Activated CD4-positive, alpha-beta memory T cell treated with anti-CD3 and anti-CD28 coated beads, Interleukin-2, amount 10 ng/mL, durations not matched to agents 7 days and 5 days (primary cell): Measurements from ENCODE around the gene USP21. TPM values are rescaled to one million over a fixed set of nuclear protein-coding genes. Genes with fewer than 3 reads are reported as not detected.

Experiments
- CTCF ChIA-PET: fragments of 350-600 bp; sonication (Branson Sonifier 250); formaldehyde crosslinking; loops from one replicate; lab custom pipeline; 2021; ENCODE audit warnings: antibody characterized with exemption, inconsistent platforms; lab: Charles Lee
- POLR2A ChIA-PET: fragments of 350-600 bp; sonication (Branson Sonifier 250); formaldehyde crosslinking; loops from one replicate; lab custom pipeline; 2021; ENCODE audit warnings: antibody characterized with exemption; lab: Charles Lee
- DNase-seq: peaks from one replicate; pipeline ENCODE4 v3.0.0-alpha.2; 2020
- H3K27ac Mint-ChIP-seq: one replicate; pipeline ENCODE4 v1.8.0; 2021; ENCODE audit warnings: mild to moderate bottlenecking, mixed read lengths
- H3K27me3 Mint-ChIP-seq: one replicate; pipeline ENCODE4 v1.8.0; 2021; ENCODE audit warnings: mixed read lengths
- H3K36me3 Mint-ChIP-seq: one replicate; pipeline ENCODE4 v1.8.0; 2021; ENCODE audit warnings: low read depth, mixed read lengths
- H3K4me1 Mint-ChIP-seq: one replicate; pipeline ENCODE4 v1.8.0; 2021; ENCODE audit warnings: mixed read lengths
- H3K4me3 Mint-ChIP-seq: one replicate; pipeline ENCODE4 v1.8.0; 2021; ENCODE audit warnings: mild to moderate bottlenecking, mixed read lengths
- H3K9me3 Mint-ChIP-seq: one replicate; pipeline ENCODE4 v1.8.0; 2021; ENCODE audit warnings: mixed read lengths
- total RNA-seq, 2 experiments: library from RNA; stranded (reverse); gene quantifications; one replicate each; pipeline ENCODE4 v1.2.3, GENCODE V29; 2021

The USP21 gene
- total RNA-seq, 2 experiments from 2014 or later: 32.5 to 34.8 TPM

DNA sequence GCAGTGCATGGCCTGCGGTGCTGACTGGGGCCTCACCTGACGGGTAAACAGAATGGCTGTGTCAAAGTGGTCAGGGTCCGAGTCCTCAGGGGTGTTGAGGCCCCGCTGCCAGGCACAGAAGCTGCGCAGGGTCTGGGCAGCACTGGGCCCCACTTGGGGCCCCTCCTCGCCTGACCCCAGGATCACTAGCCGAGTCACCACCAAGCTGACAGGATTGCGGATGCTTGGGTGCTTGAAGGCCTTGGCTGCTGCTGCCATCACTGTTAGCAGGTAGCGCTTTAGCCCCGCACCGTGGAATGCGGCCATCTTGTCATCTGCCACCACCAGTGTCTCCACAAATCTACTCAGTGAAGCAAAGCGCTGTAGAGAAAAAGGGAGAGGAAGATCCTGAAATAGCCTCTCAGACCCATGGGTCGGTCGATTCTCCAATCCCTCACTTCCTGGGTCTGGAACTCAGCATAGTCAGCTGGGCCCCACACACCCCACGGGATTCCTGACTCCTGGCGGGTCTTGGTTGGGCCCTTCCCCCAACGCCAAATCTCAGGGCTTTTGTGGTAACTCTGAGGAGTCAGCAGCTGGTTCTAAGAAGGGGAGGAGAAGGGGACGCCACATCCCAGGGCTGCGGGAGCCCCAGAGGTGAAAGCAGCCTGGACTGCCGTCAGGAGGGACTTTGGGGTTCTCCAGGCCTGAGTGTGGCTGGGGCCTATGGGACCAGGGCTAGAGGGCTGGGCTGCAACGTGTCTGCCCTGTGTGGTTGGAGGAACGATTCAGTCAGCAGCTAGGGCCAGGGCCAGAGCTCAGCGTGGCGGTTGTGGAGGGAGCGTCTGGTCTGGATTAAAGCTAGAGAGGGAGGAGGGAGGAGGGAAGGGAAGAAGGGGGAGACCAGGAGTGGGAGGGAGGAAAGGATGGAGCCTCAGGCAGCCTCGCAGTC is 37.5 kb downstream of the USP21 start:
- ChIA-PET POLR2A (interaction anchor here (1.1 to 1.3 kb wide), 2 partner anchors 11 to 19 kb away, joined by 3 read pairs; no protein-coding TSS in a partner anchor), CTCF (interaction anchor here (1.2 kb wide), 2 partner anchors 14 to 29 kb away, joined by 3 to 4 read pairs; partner anchors contain the start of gene TOMM40L)
- H3K27me3 Mint-ChIP-seq: no peaks in the 10 kb centered on the region
- no peaks in the 10 kb centered on the region for H3K9me3 Mint-ChIP-seq
- H3K36me3 Mint-ChIP-seq: no peaks in the 10 kb centered on the region
- H3K27ac Mint-ChIP-seq: no peak overlapping the region
- no peak for DNase-seq
- H3K4me3 Mint-ChIP-seq: no peak overlapping the region
- peaks cover 70% of the 10 kb centered on the region for H3K4me1 Mint-ChIP-seq

DNA sequence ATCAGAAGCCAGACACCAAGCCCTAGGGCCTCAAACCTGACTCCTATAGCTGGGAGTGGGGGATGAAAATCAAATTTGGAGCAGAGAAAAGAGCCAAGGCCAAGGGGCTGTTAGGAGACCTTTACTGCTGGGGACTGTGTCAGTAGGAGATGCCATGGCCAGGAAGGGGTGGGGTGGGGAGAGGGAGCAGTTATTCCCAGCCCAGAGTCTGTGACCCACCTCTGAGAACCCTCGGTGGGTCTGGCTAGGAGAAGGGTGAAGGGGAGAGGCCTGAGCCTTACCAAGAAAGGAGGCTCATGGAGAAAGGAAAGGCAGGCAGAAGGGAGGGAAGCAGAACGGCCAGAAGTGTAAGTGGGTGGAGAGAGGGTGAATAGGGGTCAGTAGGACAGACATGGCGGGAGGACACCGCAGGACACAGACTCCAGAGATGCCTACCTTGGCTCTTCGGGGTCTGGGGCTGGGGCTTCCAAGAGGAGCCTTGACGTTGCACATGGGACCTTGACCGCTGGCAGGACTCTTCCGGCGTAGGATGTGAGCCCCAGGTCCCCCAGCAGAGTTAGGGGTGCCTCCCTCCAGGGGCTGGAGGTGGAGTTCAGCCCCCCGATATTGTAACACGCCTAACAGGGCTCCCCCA is 38.4 kb downstream of the USP21 start:
- Mint-ChIP-seq H3K4me1 (peaks cover 68% of the 10 kb centered on the region), H3K27ac (no peak overlapping the region)

DNA sequence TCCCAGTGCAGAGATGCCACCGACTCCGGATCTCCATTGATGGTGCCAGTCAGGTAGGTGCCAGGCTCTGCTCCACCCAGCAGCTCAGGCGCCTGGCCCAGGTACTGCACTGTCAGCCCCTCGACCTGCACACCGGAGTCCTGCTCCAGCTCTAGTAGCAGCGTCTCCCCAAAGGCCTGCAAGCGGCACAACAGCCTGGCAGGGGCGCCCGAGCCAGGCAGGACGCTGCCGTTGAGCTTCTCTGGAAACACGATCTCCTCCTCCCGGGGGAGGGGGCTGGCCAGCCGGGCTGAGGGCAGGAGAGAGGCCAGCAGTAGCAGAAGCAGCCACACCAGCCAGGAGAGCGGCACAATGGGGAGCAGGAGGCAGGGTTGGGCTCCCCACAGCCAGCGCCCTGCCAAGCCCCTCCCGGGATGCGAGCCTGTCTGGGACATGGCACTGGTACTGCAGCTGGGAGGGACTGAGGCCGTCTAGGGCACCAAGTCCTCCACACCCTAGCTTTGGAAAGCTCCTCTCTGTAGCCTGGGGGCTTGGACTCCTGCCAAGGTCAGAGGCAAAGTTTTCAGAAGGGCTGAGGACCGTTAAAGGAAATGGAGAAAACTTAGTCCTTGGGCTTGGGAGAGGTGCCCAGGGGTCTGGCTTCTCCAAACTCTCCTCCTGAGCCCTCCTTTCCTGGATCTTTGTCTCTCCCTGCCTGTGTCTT is 39.0 kb downstream of the USP21 start:
- Mint-ChIP-seq H3K9me3 (no peaks in the 10 kb centered on the region), H3K4me1 (peaks cover 67% of the 10 kb centered on the region), H3K27me3 (no peaks in the 10 kb centered on the region), H3K36me3 (peaks cover 9% of the 10 kb centered on the region), H3K4me3 (no peak overlapping the region), H3K27ac (no peak overlapping the region)
- ChIA-PET CTCF (interaction anchor here (1.1 to 1.3 kb wide), 2 partner anchors 27 to 32 kb away, joined by 3 to 4 read pairs; partner anchors contain the start of genes PPOX and TOMM40L), POLR2A (interaction anchor here (1.1 kb wide), 1 partner anchor 12 kb away, joined by 3 read pairs; no protein-coding TSS in a partner anchor)
- no peak for DNase-seq

More for the DNA sequence above, 38.4 kb downstream of the USP21 start:
- Mint-ChIP-seq H3K27me3 (no peaks in the 10 kb centered on the region), H3K36me3 (peaks cover 6% of the 10 kb centered on the region), H3K9me3 (no peaks in the 10 kb centered on the region), H3K4me3 (no peak overlapping the region)
- ChIA-PET CTCF (interaction anchor here (1.2 kb wide), 2 partner anchors 15 to 28 kb away, joined by 3 to 4 read pairs; partner anchors contain the start of gene TOMM40L), POLR2A (interaction anchor here (1.1 to 1.3 kb wide), 2 partner anchors 11 to 20 kb away, joined by 3 read pairs; no protein-coding TSS in a partner anchor)
- no peak for DNase-seq

DNA sequence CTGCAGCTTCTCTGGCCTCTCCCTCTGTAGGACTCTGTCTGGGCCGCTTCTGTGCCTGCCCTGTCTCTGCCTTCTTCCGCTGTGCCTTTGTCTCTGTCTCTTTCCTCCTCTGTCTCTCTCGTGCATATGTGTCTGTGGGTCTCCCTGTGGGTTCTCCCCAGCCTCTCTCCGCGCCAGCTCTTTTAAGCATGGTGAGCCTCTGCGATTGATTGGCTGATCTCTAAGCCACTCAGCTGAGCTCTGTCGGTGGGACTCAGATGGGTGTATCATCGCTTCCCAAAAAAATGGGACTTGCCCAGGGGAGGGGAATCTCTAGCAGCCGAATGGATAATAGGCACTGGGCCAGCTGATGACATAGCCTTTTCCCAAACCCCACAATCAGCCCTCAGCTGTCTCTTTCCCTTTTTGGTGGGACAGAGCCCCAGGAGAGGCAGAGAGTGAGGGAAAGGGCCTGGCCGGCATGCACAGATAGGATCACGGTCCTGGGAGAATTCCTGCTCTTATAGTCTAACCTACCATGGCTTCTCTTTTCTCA is 39.7 kb downstream of the USP21 start, which contains the start of gene ADAMTS4:
Gene ADAMTS4, minus strand, starts transcription at position 158 of the 535 bp plus-strand sequence. CDS start 427 bp downstream, outside the sequence.
- no peak within 1 kb of the TSS for H3K4me3 Mint-ChIP-seq
- H3K27ac Mint-ChIP-seq: peak within 1 kb of the TSS; percentile 96
- CTCF ChIA-PET: interaction anchor here (1.0 to 1.3 kb wide), 3 partner anchors 27 to 183 kb away, joined by 3 to 4 read pairs (median 4); partner anchors contain the start of genes PPOX and TOMM40L
- peaks cover 74% of the 10 kb centered on the region for H3K4me1 Mint-ChIP-seq
- no peaks in the 10 kb centered on the region for H3K27me3 Mint-ChIP-seq
- peaks cover 15% of the 10 kb centered on the region for H3K36me3 Mint-ChIP-seq
- DNase-seq: no peak
- H3K9me3 Mint-ChIP-seq: no peaks in the 10 kb centered on the region
- POLR2A ChIA-PET: no interaction called here

DNA sequence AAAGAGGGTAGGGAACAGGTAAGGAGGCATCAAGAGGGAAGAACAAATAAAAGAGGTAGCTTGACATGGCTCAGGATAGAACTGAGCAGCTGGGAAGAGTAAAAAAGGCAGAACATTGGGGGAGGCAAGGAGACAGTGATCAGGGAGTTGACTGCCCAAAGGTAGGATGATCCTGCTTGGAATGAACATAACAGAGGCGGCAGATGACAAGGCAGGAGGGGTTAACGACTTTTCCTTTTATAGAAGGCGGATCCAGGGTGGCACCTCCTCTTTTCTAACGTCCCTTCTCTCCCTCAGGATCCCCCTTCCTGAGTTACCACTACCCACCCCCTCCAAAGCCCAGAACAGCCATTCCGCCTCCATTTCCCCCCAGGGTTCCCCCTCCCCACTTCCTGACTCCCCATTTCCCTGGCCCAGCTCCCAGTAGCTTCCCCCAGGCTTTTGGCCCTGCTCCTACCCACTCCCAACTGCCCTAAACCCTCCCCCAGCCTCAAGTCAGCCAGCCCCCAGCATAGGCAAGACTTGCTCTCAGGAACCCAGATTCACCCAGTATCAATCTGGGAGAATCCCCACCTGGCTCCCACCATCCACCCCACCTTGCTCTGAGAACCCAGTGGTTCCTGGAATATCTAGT is 40.3 kb downstream of the USP21 start:
- H3K9me3 Mint-ChIP-seq: no peaks in the 10 kb centered on the region
- no peak overlapping the region for H3K4me3 Mint-ChIP-seq
- H3K36me3 Mint-ChIP-seq: peaks cover 22% of the 10 kb centered on the region
- peak overlapping the region; percentile 96 for H3K27ac Mint-ChIP-seq
- peaks cover 79% of the 10 kb centered on the region for H3K4me1 Mint-ChIP-seq
- ChIA-PET POLR2A (interaction anchor here (3.5 kb wide), 1 partner anchor 131 kb away, joined by 26 read pairs; the partner anchor contains the start of gene ARHGAP30), CTCF (interaction anchor here (1.0 to 1.3 kb wide), 3 partner anchors 26 to 183 kb away, joined by 3 to 4 read pairs (median 4); partner anchors contain the start of genes PPOX and TOMM40L)
- DNase-seq: no peak
- H3K27me3 Mint-ChIP-seq: no peaks in the 10 kb centered on the region

DNA sequence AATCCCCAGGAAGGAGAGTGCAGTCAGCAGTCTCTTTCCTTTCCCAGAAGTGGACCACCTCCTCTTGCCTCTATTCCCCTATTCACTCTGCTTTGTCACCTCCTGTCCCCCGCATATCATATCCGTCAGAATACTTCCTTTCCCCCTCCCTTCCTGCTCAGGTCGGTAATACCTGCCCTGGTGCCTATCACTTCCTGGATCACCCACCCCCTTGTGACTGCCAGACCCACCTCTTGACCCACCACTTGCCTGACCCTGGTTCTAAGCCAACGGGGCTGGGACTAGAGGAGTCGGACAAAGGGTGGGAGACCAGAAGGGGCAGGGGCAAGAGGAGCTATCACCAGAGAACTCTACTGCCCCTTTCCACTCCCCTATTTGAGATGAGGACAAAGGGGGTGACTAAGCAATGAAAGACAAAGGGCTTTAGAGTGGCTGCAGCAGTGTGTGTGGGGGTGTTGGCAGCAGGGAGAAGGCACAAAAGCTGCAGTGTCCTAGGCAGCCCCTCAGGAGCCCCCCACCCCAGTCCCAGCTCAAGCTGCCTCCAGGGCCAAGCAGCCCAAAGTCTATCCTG is 41.2 kb downstream of the USP21 start:
- DNase-seq: no peak

DNA sequence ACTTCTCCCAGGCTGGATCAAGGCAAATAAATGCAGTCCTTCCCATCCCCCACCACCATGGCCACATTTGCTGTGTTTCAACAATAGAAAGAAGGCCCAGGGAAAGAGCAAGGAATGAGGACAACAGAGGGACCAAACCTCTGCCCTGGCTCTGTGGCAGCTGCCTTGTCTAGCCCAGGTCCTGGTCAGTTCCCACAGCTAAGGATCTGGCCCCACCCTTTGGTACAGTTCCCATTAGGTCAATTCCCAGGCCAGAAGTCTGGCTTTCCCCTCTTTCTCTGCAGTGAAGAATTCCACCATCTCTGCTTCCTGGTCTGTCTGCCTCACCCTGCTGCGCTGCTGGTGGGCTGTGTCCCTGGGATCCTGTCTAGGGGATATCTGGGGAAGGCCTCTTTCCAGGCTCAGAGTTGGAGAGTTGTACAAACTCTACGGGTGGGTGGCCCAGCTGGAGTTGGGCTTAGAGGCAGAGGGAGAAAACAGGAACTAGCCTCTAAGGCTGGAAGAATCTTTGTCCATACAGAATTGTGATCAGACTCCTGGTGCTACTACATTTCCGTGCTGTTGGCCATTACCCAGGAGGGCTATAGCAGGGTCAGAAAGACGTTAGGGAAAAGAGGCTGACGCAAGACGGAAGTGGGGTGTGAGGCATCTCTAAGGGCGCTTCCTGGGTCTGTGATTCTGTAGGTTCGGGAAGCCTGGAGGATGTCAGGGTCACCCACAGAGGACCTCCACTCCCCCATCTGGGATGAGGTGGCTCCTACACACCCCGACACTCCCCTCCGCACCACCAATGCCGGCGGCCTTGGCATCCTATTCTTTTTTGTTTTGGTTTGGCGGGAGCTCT is 41.9 kb downstream of the USP21 start:
- Mint-ChIP-seq H3K4me3 (peak overlapping the region; percentile 92), H3K9me3 (no peaks in the 10 kb centered on the region), H3K4me1 (peaks cover 80% of the 10 kb centered on the region), H3K36me3 (peaks cover 35% of the 10 kb centered on the region), H3K27ac (peak overlapping the region; percentile 96), H3K27me3 (no peaks in the 10 kb centered on the region)
- DNase-seq: no peak
- CTCF ChIA-PET: interaction anchor here (0.6 to 5.5 kb wide), 11 partner anchors 9 to 181 kb away, joined by 3 to 101 read pairs (median 8); partner anchors contain the start of genes APOA2, F11R, SDHC and TOMM40L
- POLR2A ChIA-PET: interaction anchor here (0.6 to 5.8 kb wide), 27 partner anchors 9 to 189 kb away, joined by 3 to 91 read pairs (median 10); partner anchors contain the start of genes APOA2, ARHGAP30, B4GALT3 and NIT1

More for the DNA sequence above, 41.2 kb downstream of the USP21 start:
- Mint-ChIP-seq H3K36me3 (peaks cover 29% of the 10 kb centered on the region), H3K27me3 (no peaks in the 10 kb centered on the region), H3K4me1 (peaks cover 79% of the 10 kb centered on the region), H3K27ac (peak overlapping the region; percentile 96), H3K9me3 (no peaks in the 10 kb centered on the region), H3K4me3 (no peak overlapping the region)
- CTCF ChIA-PET: interaction anchor here (4.1 to 4.5 kb wide), 2 partner anchors 8 to 19 kb away, joined by 24 to 49 read pairs; no protein-coding TSS in a partner anchor
- POLR2A ChIA-PET: interaction anchor here (0.5 to 5.8 kb wide), 9 partner anchors 8 to 132 kb away, joined by 3 to 91 read pairs (median 31); partner anchors contain the start of genes ARHGAP30, B4GALT3, NIT1 and PFDN2

DNA sequence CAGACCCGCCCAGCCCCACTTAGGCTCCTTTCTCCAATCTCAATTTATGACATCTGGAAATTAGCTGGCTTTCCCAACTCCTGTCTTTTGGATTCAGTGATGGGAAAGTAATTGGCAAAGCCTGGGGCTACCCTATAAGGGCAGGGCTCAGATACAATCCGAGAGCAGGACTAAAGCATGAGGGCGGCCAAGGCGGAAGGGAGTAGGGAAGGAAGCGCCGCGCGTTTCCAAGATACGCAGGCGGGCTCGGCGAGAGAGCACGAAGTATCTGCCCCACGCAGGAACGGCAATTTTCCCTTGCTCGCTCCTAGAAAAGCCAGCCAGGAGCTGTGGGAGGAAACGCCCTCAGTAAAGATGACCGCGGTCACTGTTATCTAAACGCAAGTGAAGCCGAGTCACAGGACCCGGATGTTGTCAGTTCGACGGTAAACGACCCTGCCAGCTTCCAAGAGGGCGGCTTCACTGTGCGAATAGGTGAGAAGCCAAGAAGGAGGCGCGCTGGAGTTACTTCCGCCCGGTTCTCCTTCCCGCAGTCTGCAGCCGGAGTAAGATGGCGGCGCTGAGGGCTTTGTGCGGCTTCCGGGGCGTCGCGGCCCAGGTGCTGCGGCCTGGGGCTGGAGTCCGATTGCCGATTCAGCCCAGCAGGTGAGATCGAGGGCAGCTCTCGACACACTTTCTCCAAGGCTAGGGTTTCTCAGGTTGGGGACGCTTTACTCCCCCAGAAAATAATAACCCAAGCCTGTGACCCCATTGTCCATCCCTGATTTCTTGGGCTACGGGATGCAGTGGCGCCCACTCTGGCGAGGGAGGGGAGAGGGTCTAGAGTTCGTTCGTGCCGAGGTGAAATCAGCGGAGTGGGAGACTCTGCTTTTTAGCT is 42.8 kb downstream of the USP21 start, which contains the start of gene NDUFS2:
Gene NDUFS2, plus strand, starts transcription at position 532 of the 877 bp plus-strand sequence. Its CDS starts 19 bp downstream, at position 551.
- ChIA-PET POLR2A (interaction anchor here (0.6 to 5.8 kb wide), 33 partner anchors 9 to 198 kb away, joined by 3 to 91 read pairs (median 7); partner anchors contain the start of genes APOA2, ARHGAP30, B4GALT3 and NIT1), CTCF (interaction anchor here (0.6 to 5.5 kb wide), 18 partner anchors 9 to 238 kb away, joined by 3 to 101 read pairs (median 5); partner anchors contain the start of genes APOA2, DEDD, F11R and PPOX)
- Mint-ChIP-seq H3K4me1 (peaks cover 81% of the 10 kb centered on the region), H3K27me3 (no peaks in the 10 kb centered on the region), H3K36me3 (peaks cover 43% of the 10 kb centered on the region), H3K9me3 (no peaks in the 10 kb centered on the region), H3K4me3 (peak within 1 kb of the TSS; percentile 92), H3K27ac (peak within 1 kb of the TSS; percentile 96)
- peak; percentile 97 for DNase-seq

DNA sequence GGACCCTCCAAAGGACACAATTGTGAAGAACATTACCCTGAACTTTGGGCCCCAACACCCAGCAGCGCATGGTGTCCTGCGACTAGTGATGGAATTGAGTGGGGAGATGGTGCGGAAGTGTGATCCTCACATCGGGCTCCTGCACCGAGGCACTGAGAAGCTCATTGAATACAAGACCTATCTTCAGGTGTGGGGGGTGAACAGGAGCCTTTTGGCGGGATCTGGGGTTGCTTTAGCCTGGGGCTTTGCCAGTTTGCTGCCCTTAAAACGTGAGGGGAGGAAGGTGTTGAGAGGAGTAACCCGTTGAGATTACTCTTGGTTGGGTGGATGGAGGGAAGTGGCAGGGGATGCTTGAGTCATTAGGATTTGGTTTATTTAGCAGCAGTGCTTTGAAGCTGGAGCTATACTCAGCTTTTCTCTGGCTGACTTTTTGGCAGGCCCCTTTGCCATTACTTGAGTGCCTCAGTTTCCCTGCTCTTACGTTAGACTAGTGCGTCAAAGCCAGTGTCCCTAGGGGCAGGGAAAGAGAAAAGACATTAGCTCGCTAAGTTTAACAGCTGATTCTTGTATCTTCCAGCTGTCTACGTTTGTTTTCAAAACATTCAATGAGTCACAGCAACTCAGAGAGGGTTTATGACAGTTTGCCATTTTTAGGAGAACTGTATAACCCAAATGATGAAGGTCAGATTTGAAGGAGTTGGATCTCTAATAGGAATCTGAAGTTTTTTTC is 47.3 kb downstream of the USP21 start:
- Mint-ChIP-seq H3K9me3 (no peaks in the 10 kb centered on the region), H3K36me3 (peaks cover 72% of the 10 kb centered on the region), H3K4me1 (peaks cover 59% of the 10 kb centered on the region), H3K27ac (peak overlapping the region; percentile 4), H3K4me3 (no peak overlapping the region), H3K27me3 (no peaks in the 10 kb centered on the region)
- POLR2A ChIA-PET: interaction anchor here (0.9 to 2.7 kb wide), 4 partner anchors 10 to 100 kb away, joined by 3 to 11 read pairs (median 6); partner anchors contain the start of genes FCER1G and TOMM40L
- no peak for DNase-seq
- CTCF ChIA-PET: interaction anchor here (0.8 to 5.5 kb wide), 9 partner anchors 10 to 176 kb away, joined by 3 to 101 read pairs (median 4); partner anchors contain the start of genes APOA2, PPOX and TOMM40L
